Fibroblast of villous mesenchyme (primary cell): Measurements from ENCODE around the gene LAMA5. TPM values are rescaled to one million over a fixed set of nuclear protein-coding genes. Genes with fewer than 3 reads are reported as not detected.
A peak's percentile ranks its signal among the peaks of the same experiment; 100 is the strongest.

Experiments
- DNase-seq: peaks from one replicate; pipeline ENCODE4 v3.0.0-alpha.2; 2010; ENCODE audit warnings: low read depth
- H3K4me3 ChIP-seq: 2 replicates; pipeline ENCODE4 v1.5.1; 2011; ENCODE audit warnings: low read depth, mild to moderate bottlenecking, low read length
- total RNA-seq: library from RNA; depleted of rRNA; stranded (reverse); fragments of >200 nt; gene quantifications from 2 replicates; pipeline ENCODE4 v1.2.3, GENCODE V29; 2012
- TF ChIP-seq, protein P1 (sequence below): IDR thresholded peaks from 2 replicates; pipeline ENCODE4 v1.5.1; 2012; ENCODE audit warnings: low read depth, mild to moderate bottlenecking, low read length; ENCODE audit not compliant: insufficient read depth

LAMA5 gene
- total RNA-seq, 1 donor = 55.3 TPM

DNA sequence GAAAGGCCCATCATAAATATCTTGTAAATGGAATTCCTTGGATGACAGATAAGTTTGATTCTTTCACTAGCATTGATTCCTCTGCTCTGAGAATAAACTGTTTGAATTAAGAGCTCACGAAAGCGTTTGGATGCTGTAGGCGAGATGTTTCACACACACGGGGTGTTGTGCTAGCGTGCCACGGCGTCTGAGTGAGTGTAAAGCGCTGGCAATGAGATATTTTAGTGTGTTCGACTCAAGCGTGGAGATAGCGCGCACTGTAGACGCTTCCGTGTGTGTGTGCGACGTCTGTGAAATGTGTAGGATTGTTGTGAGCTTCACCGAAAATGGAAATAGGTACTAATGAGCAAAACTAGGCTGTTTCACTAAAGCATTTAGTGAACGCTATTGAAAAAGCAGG is 93.7 kb downstream of the LAMA5 start:
- TF ChIP-seq, protein P1, sequence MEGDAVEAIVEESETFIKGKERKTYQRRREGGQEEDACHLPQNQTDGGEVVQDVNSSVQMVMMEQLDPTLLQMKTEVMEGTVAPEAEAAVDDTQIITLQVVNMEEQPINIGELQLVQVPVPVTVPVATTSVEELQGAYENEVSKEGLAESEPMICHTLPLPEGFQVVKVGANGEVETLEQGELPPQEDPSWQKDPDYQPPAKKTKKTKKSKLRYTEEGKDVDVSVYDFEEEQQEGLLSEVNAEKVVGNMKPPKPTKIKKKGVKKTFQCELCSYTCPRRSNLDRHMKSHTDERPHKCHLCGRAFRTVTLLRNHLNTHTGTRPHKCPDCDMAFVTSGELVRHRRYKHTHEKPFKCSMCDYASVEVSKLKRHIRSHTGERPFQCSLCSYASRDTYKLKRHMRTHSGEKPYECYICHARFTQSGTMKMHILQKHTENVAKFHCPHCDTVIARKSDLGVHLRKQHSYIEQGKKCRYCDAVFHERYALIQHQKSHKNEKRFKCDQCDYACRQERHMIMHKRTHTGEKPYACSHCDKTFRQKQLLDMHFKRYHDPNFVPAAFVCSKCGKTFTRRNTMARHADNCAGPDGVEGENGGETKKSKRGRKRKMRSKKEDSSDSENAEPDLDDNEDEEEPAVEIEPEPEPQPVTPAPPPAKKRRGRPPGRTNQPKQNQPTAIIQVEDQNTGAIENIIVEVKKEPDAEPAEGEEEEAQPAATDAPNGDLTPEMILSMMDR = no peak
- no peak for DNase-seq
- no peak overlapping the region for H3K4me3 ChIP-seq

GRCh38 chr20:62272200-62272599 is 94.9 kb downstream of the LAMA5 start:
- H3K4me3 ChIP-seq = no peak overlapping the region
- TF ChIP-seq, protein P1 = no peak
- DNase-seq = no peak

DNA sequence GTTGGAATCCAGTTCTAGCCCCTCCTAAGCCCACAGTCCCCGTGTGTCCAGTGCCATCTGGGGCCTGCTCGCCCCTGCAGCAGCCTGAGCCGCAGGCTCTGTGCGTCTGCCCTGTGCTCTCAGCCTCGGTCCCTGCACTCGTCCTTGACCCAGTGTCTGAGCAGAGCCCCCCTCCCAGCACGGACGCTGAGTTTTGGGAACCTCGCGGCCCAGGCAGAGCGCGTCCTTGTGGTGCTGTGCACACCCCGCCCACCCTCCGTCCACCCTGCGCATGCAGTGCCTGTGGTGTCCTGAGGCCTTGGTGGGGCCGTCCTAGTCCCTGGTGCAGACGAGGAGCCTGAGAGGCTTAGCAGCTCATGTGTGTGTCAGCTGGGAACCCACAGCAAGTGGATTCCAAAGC is 97.2 kb downstream of the LAMA5 start:
- TF ChIP-seq, protein P1 = no peak
- DNase-seq = no peak
- no peak overlapping the region for H3K4me3 ChIP-seq

GRCh38 chr20:62269378-62269777 is 97.7 kb downstream of the LAMA5 start:
- peak; percentile 19 for DNase-seq
- H3K4me3 ChIP-seq = no peak overlapping the region
- TF ChIP-seq, protein P1 = no peak

DNA sequence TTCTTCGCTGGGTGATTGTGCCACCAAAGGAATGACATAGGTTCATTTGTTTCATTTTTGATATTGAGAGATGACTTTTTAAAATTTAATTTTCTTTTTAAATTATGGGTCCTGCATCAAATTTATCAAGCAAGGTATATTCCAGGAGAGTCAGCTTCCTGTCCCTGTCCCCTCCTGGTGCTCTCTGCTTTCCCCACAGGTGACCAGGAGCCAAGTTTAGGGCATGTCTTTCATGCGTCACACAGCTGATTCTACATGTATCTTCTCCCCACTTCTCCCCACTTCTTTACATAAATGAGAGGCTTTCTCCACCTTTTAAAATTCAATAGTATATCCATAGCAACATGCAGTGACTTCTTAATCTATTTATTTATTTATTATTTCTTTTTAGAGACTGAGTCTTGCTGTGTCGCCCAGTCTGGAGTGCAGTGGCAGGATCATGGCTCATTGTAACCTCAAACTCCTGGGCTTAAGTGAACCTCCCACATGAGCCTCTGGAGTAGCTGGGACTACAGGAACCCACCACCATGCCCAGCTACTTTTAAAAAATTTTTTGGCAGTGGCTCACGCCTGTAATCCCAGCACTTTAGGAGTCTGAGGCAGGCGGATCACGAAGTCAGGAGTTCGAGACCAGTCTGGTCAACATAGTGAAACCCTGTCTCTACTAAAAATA is 98.7 kb downstream of the LAMA5 start:
- DNase-seq = no peak
- no peak overlapping the region for H3K4me3 ChIP-seq
- TF ChIP-seq, protein P1 = no peak

DNA sequence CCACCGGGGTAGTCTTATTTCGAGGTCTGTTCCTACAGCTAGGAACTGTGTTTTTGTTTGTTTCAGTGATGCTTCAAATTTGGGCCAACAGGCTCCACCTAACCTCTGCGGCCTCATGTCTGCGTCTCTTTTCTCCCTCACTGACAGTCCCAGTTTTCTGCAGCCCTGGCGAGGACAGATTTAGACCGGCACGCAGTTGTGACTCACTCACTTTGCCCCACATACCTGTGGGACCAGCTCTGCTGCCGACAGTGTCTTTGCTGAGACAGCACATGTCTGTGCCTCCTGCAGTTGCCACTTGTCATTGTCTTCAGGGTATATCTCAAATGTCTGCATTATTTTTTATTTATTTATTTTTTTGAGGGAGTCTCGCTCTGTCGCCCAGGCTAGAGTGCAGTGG is 99.6 kb downstream of the LAMA5 start:
- TF ChIP-seq, protein P1 = no peak
- DNase-seq = no peak
- no peak overlapping the region for H3K4me3 ChIP-seq

- no peak for DNase-seq
- TF ChIP-seq, protein P1 = no peak
- no peak overlapping the region for H3K4me3 ChIP-seq
Measured at GRCh38 chr20:62266851-62267250, 100.3 kb downstream of the LAMA5 start.
